Trophoblast cell (in vitro differentiated cells and primary cell): Measurements from ENCODE around the gene STOML1.

Source experiments
- DNase-seq, 2 donors: peaks; one replicate each; pipeline ENCODE4 v3.0.0-alpha.2; 2016
- H2AFZ ChIP-seq: 2 replicates; pipeline ENCODE4 v1.6.1; 2013; ENCODE audit warnings: low read length, moderate library complexity, mild to moderate bottlenecking; ENCODE audit not compliant: insufficient read depth, poor library complexity
- H2AK5ac ChIP-seq: 2 replicates; pipeline ENCODE4 v1.6.1; 2013; ENCODE audit warnings: mild to moderate bottlenecking, low read length
- H2BK120ac ChIP-seq: 2 replicates; pipeline ENCODE4 v1.6.1; 2013; ENCODE audit warnings: low read length, mild to moderate bottlenecking, moderate library complexity; ENCODE audit not compliant: insufficient read depth, poor library complexity
- H2BK12ac ChIP-seq: 2 replicates; pipeline ENCODE4 v1.6.1; 2013; ENCODE audit warnings: mild to moderate bottlenecking, low read length, moderate library complexity
- H2BK5ac ChIP-seq: 2 replicates; pipeline ENCODE4 v1.6.1; 2013; ENCODE audit warnings: low read length, low read depth, moderate library complexity, mild to moderate bottlenecking; ENCODE audit not compliant: poor library complexity
- H3K14ac ChIP-seq: 2 replicates; pipeline ENCODE4 v1.6.1; 2013; ENCODE audit warnings: mild to moderate bottlenecking, low read length
- H3K18ac ChIP-seq: 2 replicates; pipeline ENCODE4 v1.6.1; 2013; ENCODE audit warnings: mild to moderate bottlenecking, low read length
- H3K23ac ChIP-seq: 2 replicates; pipeline ENCODE4 v1.6.1; 2013; ENCODE audit warnings: low read length
- H3K27ac ChIP-seq: 2 replicates; pipeline ENCODE4 v1.5.1; 2013; ENCODE audit warnings: low read depth, mild to moderate bottlenecking, inconsistent platforms, low read length, moderate library complexity
- H3K27me3 ChIP-seq: 2 replicates; pipeline ENCODE4 v1.6.1; 2013; ENCODE audit warnings: inconsistent platforms, mild to moderate bottlenecking, low read length, moderate library complexity; ENCODE audit not compliant: insufficient read depth
- H3K36me3 ChIP-seq, 2 experiments: 1 replicate in 1 of 2; 2 replicates in 1 of 2; pipeline ENCODE4 v1.6.1; 2013; ENCODE audit warnings: low read length in 2 of 2, mild to moderate bottlenecking in 2 of 2, moderate library complexity in 1 of 2; ENCODE audit not compliant: insufficient read depth in 2 of 2, control insufficient read depth in 1 of 2
- H3K4ac ChIP-seq: 2 replicates; pipeline ENCODE4 v1.6.1; 2013; ENCODE audit warnings: low read depth, mild to moderate bottlenecking, low read length, moderate library complexity
- H3K4me1 ChIP-seq, 2 experiments: 1 replicate in 1 of 2; 2 replicates in 1 of 2; pipeline ENCODE4 v1.6.1; 2013; ENCODE audit warnings: low read length in 2 of 2, mild to moderate bottlenecking in 2 of 2, moderate library complexity in 1 of 2; ENCODE audit not compliant: insufficient read depth in 2 of 2, control insufficient read depth in 1 of 2
- H3K4me2 ChIP-seq: 2 replicates; pipeline ENCODE4 v1.6.1; 2013; ENCODE audit warnings: inconsistent platforms, mild to moderate bottlenecking, low read length, moderate library complexity
- H3K4me3 ChIP-seq: 2 replicates; pipeline ENCODE4 v1.5.1; 2013; ENCODE audit warnings: mild to moderate bottlenecking, low read depth, low read length, inconsistent platforms
- H3K79me1 ChIP-seq: one replicate; pipeline ENCODE4 v1.6.1; 2013; ENCODE audit warnings: low read length
- H3K79me2 ChIP-seq: 2 replicates; pipeline ENCODE4 v1.6.1; 2013; ENCODE audit warnings: low read length, mild to moderate bottlenecking; ENCODE audit not compliant: control insufficient read depth, insufficient read depth, poor library complexity
- H3K9ac ChIP-seq: 2 replicates; pipeline ENCODE4 v1.6.1; 2013; ENCODE audit warnings: mild to moderate bottlenecking, low read length
- H3K9me3 ChIP-seq: 2 replicates; pipeline ENCODE4 v1.6.1; 2013; ENCODE audit warnings: low read depth, mild to moderate bottlenecking, control low read depth, inconsistent platforms, low read length; ENCODE audit not compliant: insufficient read depth
- H4K12ac ChIP-seq: 2 replicates; pipeline ENCODE4 v1.6.1; 2013; ENCODE audit warnings: low read depth, mild to moderate bottlenecking, low read length, moderate library complexity
- H4K8ac ChIP-seq: 2 replicates; pipeline ENCODE4 v1.6.1; 2013; ENCODE audit warnings: low read depth, mild to moderate bottlenecking, low read length, moderate library complexity
- H4K91ac ChIP-seq: one replicate; pipeline ENCODE4 v1.6.1; 2013; ENCODE audit warnings: low read depth, mild to moderate bottlenecking, low read length, moderate library complexity
- WGBS: extraction: QIAGEN DNeasy Blood & Tissue Kit; methylation state at CpG from one replicate; pipeline ENCODE4 v1.1.7; 2013; ENCODE audit warnings: missing lambda C conversion rate; ENCODE audit not compliant: insufficient read length, insufficient coverage; ENCODE audit errors: extremely low coverage; 5-methylcytosine and 5-hydroxymethylcytosine counted together

The STOML1 gene

GRCh38 chr15:74038707-74039655 lies 46.9 kb upstream of the STOML1 start:
- Histone ChIP-seq H4K91ac (no peak overlapping the region), H3K4me3 (no peak overlapping the region), H2AK5ac (no peak overlapping the region), H2BK120ac (no peak overlapping the region), H3K27ac (no peak overlapping the region), H3K4ac (no peak overlapping the region), H3K14ac (no peak overlapping the region), H4K8ac (no peak overlapping the region), H3K36me3 (peaks cover 12 to 18% of the 10 kb centered on the region in 2 experiments), H3K4me2 (no peak overlapping the region), H3K9me3 (peaks cover 2% of the 10 kb centered on the region), H3K79me2 (no peaks in the 10 kb centered on the region), H3K18ac (no peak overlapping the region), H2AFZ (no peak overlapping the region), H3K4me1 (no peaks in the 10 kb centered on the region), H3K79me1 (no peaks in the 10 kb centered on the region), H2BK5ac (no peak overlapping the region), H3K27me3 (no peaks in the 10 kb centered on the region), H3K23ac (no peak overlapping the region), H4K12ac (no peak overlapping the region), H2BK12ac (no peak overlapping the region), H3K9ac (no peak overlapping the region)
- no CpG with 5 or more reads among the region's 9 CpGs for WGBS
- no peak for DNase-seq

GRCh38 chr15:74037171-74038117 lies 45.3 kb upstream of the STOML1 start:
- Histone ChIP-seq H3K14ac (no peak overlapping the region), H3K4me2 (no peak overlapping the region), H3K79me1 (no peaks in the 10 kb centered on the region), H3K4me1 (no peaks in the 10 kb centered on the region), H3K9me3 (no peaks in the 10 kb centered on the region), H2BK5ac (no peak overlapping the region), H3K4ac (no peak overlapping the region), H4K91ac (no peak overlapping the region), H3K79me2 (no peaks in the 10 kb centered on the region), H4K8ac (no peak overlapping the region), H3K23ac (no peak overlapping the region), H3K27me3 (no peaks in the 10 kb centered on the region), H4K12ac (no peak overlapping the region), H2BK120ac (no peak overlapping the region), H2BK12ac (no peak overlapping the region), H3K36me3 (peaks cover 16 to 28% of the 10 kb centered on the region in 2 experiments), H3K18ac (no peak overlapping the region), H3K27ac (no peak overlapping the region), H2AFZ (no peak overlapping the region), H3K9ac (no peak overlapping the region), H2AK5ac (no peak overlapping the region), H3K4me3 (no peak overlapping the region)
- no peak for DNase-seq
- no CpG with 5 or more reads among the region's 21 CpGs for WGBS

- Histone ChIP-seq H3K9ac (no peak overlapping the region), H3K4ac (no peak overlapping the region), H2BK120ac (no peak overlapping the region), H3K27me3 (no peaks in the 10 kb centered on the region), H2AK5ac (no peak overlapping the region), H3K4me1 (no peaks in the 10 kb centered on the region), H3K79me1 (no peaks in the 10 kb centered on the region), H2BK5ac (no peak overlapping the region), H4K8ac (no peak overlapping the region), H3K36me3 (peaks cover 16 to 28% of the 10 kb centered on the region in 2 experiments), H3K79me2 (no peaks in the 10 kb centered on the region), H3K27ac (no peak overlapping the region), H3K4me2 (no peak overlapping the region), H3K18ac (no peak overlapping the region), H4K91ac (no peak overlapping the region), H3K9me3 (no peaks in the 10 kb centered on the region), H2BK12ac (no peak overlapping the region), H4K12ac (no peak overlapping the region), H3K23ac (no peak overlapping the region), H2AFZ (no peak overlapping the region), H3K14ac (no peak overlapping the region), H3K4me3 (no peak overlapping the region)
- no CpG with 5 or more reads among the region's 21 CpGs for WGBS
- peak; percentile 43 to 50 for DNase-seq
Observed at GRCh38 chr15:74036271-74037170, 44.4 kb upstream of the STOML1 start.
